Activated T-cell treated with anti-CD3 and anti-CD28 coated beads, Interleukin-2, amount 50 U/mL, for 4 hours (primary cell): Measurements from ENCODE around the gene PAGE4. TPM values are rescaled to one million over a fixed set of nuclear protein-coding genes. Genes with fewer than 3 reads are reported as not detected.

ENCODE experiments used
- total RNA-seq, 3 donors: library from RNA; stranded (reverse); gene quantifications; one replicate each; pipeline ENCODE4 v1.2.1, GENCODE V29; 2021

Gene PAGE4
- total RNA-seq, 3 donors from 2014 or later: not detected

Other genes with a start within 250 kb of the PAGE4 start
- not detected for gene GAGE12H, start 249.4 kb upstream of the PAGE4 start, total RNA-seq
- gene GAGE2A, start 239.8 kb upstream of the PAGE4 start, total RNA-seq: under 1 TPM in 2 of 3 donors, not detected in 1; 0.48 to 0.55 TPM
- gene GAGE1, start 230.3 kb upstream of the PAGE4 start, total RNA-seq: not detected
- not detected for gene PAGE1, start 133.3 kb upstream of the PAGE4 start, total RNA-seq
- gene USP27X, start 50.2 kb downstream of the PAGE4 start, total RNA-seq: 1 to 10 TPM; 1.1 to 1.6 (median 1.1) TPM
- gene CLCN5, start 93.3 kb downstream of the PAGE4 start, total RNA-seq: 1 to 10 TPM; 3.0 to 4.4 (median 3.2) TPM